NCI-H146 treated with DMSO at 0.1 percent for 48 hours (cell line): ENCODE measurements around the gene BCAN.
"Not testable (repeated sequence)": the region's sequence is repeated elsewhere in the genome, so short reads cannot be mapped to it uniquely, and the experiment has no call there.

Experiments
- DNase-seq: peaks from one replicate; lab custom pipeline; 2025; ENCODE audit not compliant: unreplicated experiment; lab: John Stamatoyannopoulos, UW

BCAN gene, protein sequence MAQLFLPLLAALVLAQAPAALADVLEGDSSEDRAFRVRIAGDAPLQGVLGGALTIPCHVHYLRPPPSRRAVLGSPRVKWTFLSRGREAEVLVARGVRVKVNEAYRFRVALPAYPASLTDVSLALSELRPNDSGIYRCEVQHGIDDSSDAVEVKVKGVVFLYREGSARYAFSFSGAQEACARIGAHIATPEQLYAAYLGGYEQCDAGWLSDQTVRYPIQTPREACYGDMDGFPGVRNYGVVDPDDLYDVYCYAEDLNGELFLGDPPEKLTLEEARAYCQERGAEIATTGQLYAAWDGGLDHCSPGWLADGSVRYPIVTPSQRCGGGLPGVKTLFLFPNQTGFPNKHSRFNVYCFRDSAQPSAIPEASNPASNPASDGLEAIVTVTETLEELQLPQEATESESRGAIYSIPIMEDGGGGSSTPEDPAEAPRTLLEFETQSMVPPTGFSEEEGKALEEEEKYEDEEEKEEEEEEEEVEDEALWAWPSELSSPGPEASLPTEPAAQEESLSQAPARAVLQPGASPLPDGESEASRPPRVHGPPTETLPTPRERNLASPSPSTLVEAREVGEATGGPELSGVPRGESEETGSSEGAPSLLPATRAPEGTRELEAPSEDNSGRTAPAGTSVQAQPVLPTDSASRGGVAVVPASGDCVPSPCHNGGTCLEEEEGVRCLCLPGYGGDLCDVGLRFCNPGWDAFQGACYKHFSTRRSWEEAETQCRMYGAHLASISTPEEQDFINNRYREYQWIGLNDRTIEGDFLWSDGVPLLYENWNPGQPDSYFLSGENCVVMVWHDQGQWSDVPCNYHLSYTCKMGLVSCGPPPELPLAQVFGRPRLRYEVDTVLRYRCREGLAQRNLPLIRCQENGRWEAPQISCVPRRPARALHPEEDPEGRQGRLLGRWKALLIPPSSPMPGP

DNA sequence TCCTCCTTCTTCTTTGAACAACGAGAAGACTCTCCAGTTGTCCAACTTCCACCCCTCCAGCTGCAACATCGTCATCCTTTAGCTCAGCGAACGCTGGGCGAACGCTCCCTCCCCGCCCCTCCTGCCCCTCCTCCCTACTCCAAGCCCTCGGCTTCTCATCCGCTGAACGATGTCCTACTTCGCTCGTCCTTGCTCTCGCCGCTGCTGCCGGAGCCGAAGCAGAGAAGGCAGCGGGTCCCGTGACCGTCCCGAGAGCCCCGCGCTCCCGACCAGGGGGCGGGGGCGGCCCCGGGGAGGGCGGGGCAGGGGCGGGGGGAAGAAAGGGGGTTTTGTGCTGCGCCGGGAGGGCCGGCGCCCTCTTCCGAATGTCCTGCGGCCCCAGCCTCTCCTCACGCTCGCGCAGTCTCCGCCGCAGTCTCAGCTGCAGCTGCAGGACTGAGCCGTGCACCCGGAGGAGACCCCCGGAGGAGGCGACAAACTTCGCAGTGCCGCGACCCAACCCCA lies at the start of gene BCAN:
Gene BCAN (plus strand): TSS at position 357 of the 504 bp plus-strand sequence. CDS start 3,938 bp downstream, outside the sequence.
- peak; percentile 45 for DNase-seq

DNA sequence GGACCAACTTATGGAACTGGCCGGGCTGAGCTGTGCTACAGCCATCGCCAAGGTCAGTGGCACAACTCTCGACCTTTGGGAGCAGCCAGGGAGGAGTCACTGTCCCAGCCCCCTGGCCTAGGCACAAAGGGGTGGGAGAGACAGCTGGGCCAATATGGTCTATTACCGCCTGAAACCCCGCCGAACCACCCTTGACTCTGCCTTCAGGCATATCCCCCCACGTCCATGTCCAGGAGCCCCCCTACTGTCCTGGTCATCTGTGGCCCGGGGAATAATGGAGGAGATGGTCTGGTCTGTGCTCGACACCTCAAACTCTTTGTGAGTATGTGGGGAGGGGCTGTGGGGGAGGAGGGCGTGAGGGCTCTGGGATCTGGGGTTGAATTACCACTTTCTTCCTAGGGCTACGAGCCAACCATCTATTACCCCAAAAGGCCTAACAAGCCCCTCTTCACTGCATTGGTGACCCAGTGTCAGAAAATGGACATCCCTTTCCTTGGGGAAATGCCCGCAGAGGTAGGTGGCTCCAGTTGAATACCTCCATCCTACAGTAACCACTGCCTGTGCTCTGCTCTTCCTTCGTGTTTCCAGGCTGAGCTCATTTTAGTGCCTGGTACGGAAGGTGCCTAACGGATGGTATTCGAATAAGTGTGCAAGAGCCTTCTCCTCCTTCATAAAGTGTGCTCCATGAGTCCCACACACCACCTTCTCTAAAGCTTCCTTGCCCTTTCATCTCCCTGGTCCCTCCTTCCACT lies 49.6 kb upstream of the BCAN start:
- DNase-seq, result no peak

DNA sequence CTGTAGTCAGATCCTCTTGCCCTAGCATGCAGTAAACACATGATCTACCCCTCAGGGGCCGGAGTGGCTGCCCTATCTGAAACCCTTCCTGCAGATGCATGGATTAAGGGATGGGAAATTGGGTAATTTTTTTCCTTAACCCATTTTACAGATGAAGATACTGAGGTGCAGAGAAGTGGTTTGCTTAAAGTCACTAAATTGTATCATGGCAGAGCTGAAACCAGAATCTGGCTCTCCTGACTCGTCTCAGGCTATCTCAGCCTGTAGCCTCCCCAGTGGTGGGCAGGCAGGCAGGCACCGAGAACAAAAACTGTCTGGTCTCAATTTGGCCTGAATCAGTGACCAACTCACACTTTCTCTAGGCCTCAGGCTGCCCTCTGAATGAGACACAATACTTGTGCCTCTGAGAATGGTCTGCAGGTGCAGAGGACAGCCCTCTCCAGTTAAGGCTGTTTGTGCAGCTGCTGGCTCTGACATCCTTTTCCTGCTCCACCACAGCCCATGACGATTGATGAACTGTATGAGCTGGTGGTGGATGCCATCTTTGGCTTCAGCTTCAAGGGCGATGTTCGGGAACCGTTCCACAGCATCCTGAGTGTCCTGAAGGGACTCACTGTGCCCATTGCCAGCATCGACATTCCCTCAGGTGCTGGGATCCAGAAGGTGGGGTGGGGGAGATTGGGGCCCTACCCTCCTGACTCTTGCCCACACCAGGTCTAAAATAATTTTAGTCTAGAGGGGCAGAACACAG lies 48.8 kb upstream of the BCAN start:
- peak; percentile 36 for DNase-seq

DNA sequence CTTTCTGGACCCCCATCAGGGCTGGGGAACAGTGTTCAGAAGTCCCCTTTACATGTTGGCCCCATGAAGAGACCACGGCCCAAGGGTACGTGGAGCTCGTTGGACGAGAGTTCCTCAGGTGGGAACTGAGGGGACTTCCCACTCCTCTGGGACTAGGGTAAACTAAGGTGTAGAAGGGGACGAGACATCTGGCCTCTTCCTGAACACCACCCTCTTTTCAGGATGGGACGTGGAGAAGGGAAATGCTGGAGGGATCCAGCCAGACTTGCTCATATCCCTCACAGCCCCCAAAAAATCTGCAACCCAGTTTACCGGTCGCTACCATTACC lies 48.3 kb upstream of the BCAN start:
- no peak for DNase-seq

DNA sequence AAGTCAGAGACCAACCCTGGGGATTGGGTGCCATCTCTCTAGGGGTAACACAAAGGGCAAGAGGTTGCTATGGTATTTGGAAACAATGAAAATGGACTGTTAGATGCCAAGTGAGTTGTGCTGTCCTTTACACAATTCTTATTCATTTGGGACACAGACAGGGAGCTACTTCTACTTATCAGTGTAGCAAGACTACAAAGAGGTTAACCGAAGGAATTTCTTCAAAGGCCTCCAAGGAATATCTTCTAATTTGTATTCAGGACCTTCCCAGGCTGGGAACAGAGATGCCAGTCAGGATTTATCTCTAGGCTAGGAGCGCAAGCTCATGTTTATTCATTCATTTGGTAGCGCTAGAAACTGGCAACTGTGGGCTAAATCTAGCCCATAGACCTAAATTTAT lies 47.7 kb upstream of the BCAN start:
- DNase-seq, result no peak

DNA sequence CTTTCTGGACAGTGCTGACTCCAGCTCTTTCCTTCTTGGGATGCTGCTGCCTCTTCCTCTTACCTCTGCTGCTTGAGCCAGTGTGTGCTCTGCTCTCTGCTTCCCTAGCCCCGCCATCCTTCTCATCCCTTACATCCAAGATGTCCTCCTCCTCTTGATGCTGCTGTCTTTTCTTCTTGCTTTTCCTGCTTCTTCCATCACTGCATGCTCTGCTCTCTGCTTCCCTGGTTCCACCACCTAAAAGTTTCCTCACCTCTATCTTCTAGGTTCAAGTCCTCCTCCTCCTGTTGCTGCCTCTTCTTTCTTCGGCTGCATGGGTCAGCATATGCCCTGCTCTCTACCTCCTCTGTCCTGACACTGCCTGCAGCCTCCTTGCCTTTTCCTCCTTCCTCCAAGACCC lies 46.9 kb upstream of the BCAN start:
- no peak for DNase-seq

DNA sequence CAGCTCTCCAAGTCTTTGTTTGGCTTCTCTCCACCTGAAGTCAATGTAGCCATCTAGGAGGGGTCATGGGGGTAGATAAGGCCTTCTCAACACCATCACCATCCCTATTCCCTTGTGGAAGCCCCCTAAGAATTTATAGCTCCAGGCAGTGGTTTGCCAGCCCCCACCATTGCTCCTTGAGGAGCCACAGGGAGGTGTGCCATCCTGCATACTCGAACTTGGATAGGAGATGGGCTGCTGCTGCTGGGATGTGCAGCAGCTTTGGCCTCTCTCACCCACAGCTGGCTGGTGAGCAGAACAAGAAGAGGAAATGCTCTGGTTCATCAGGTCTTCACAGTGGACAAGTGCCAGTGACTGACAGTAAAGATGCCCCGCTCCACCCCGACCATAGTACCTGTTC lies 45.5 kb upstream of the BCAN start:
- DNase-seq, result no peak

DNA sequence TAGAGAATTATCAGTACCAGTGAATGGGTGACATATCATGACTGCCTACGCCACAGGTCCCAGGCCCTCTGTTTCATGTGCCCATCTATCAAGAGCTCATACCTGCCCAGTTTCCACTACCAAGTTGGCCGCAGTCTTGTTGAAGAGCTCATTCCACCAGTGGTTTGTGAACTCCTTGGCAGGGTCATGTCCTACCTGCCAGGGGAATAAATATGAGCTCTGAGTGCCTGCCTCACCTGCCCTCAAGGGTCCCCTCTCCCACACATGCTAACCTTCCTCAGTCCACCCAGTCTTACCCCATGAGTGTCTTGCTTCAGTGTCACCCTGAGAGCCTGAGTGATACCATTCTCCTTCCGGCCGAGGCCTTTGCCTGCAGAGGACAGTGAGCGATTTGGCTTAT lies 43.8 kb upstream of the BCAN start:
- no peak for DNase-seq

DNA sequence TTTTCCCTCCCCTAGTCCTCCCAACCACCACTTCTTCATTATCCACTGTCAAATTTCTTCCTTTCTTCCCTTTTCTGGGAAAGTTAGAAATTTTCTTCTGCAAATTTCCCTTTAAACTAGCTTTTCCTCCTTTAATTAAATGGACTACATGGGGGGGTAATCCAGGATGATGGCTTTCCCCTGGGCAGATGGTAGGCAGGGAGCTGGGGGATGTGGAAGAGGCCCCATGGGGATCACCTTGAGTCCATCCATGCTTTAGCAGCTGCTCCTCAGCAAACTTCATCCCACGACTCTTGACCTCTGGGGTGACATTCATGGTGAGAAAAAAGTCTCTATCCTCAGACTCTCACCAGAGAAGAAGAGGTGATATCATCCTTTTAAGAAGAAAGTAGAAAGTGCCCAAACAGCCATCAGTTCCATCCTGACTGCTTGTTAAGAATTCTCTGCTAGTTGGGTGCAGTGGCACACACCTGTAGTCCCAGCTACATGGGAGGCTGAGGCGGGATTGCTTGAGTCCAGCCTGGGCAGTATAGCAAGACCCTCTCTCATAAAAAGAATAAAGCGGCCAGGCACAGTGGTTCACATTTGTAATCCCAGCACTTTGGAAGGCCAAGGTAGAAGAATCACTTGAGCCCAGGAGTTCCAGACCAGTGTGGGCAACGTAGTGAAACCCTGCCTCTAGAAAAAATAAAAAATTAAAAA lies 43.0 kb upstream of the BCAN start:
- no peak for DNase-seq

DNA sequence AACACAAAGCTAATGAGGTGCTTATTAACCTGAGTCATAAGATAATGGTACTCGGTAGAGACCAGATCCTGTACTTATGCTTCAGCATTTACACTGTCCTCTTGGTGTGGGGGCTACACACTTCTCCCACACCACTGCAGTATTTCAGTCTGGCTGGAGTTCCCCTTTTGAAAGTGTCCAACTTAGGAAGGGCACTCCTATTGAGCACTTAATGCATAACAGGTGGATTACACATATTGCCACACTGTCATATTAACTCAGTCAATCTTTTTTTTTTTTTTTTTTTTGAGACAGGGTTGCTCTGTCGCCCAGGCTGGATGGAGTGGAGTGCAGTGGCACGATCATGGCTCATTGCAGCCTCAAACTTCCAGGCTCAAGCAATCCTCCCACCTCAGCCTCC lies 42.1 kb upstream of the BCAN start:
- DNase-seq, result no peak

DNA sequence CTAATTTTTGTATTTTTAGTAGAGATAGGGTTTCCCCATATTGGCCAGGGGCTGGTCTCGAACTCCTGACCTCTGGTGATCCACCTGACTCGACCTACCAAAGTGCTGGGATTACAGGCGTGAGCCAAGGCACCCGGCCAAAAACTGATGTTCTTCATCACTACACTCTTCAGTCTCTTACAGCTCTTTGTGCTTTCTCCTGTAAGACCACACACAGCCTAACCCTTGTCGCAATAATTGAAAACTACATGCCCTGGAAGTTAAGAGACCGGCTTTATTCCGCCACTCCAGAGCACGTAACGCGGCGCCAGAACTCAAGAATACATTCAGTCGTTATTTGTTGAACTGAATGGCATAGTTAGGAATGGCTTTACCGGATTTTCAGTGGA lies 41.2 kb upstream of the BCAN start:
- no peak for DNase-seq

DNA sequence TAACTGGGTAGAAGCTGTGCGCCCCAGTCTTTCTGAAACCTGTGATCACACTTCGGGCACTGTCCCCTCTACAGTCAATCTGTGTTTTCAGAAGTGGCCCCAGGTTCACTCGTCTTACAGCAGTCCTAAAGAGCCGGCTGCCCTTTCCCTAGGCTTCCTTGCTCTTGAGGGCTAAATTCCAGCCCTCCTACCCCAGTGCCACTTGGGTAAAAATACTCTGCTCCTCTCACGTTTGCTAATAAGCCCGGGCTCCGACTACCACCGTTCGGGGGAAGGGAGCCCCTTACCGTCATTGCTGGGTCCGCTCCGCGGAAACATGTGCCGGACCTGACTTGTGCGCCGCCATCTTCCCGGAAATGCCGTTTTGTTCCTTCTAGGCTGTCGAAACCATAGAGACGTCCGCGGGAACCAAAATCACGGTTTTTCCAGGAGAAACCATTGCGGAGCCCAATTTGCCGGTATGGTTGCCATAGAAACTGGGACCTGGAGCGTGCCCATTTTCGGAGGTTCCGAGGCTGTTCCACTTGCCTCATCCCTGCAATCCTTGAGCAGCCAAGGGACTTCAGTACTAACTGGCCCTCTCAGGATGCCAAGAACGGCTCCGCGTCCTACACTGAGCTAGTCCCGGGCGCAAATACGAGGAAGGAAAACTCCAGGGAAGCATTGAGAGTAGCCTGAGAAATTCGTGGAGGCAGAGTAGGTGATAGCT lies 40.6 kb upstream of the BCAN start, which contains the start of gene GPATCH4:
Gene GPATCH4 (minus strand): TSS at position 358 of the 709 bp plus-strand sequence.
- peak; percentile 77 for DNase-seq

DNA sequence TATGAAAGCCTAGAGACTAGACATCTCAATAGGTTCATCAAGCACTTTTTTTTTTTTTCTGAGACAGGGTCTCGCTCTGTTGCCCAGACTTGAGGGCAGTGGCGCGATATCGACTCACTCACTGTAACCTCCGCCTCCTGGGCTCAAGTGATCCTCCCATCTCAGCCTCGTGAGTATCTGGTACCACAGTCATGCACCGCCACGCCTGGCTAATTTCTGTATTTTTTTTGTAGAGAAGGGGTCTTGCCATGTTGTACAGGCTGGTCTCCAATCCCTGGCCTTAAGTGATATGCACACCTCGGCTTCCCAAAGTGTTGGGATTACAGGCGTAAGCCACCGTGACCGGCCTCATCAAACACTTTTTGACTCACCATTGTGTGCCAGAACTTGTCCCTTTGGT lies 40.0 kb upstream of the BCAN start:
- DNase-seq, result no peak

DNA sequence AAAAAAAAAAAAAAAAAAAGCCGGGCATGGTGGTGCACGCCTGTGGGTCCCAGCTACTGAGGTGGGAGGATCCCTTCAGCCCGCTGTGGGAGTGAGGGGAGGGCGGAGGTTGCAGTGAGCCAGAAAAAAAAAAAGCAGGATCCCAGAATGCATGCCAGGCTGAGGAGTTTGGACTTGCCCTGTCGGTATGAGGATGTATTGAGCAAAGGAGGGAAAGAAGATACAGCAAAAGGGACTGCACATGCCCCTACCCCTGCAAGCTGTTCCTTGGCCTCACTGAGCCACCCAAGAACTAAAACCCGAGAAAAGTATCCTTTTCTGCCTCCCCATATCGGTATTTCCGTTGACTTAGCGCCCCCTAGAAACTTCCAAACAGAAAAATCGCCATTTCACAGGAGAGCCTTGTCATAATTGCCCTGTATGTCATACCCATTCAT lies 39.3 kb upstream of the BCAN start:
- DNase-seq, result no peak

DNA sequence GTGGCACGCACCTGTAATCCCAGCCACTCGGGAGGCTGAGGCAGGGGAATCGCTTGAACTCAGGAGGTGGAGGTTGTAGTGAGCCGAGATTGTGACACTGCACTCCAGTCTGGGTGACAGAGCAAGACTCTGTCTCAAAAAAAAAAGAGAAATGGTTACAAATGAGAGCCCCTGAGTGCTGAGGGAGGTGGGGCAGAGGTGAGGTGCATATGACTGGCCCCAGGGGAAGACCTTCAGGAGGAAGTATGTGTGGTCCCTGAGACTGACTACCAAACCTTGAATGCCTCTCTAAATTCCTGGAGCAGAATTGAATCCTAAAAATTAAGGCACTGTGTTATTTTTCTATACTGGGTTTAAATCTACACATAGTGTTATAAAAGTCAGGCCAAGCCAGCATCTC lies 34.6 kb upstream of the BCAN start:
- not testable (repeated sequence) for DNase-seq

DNA sequence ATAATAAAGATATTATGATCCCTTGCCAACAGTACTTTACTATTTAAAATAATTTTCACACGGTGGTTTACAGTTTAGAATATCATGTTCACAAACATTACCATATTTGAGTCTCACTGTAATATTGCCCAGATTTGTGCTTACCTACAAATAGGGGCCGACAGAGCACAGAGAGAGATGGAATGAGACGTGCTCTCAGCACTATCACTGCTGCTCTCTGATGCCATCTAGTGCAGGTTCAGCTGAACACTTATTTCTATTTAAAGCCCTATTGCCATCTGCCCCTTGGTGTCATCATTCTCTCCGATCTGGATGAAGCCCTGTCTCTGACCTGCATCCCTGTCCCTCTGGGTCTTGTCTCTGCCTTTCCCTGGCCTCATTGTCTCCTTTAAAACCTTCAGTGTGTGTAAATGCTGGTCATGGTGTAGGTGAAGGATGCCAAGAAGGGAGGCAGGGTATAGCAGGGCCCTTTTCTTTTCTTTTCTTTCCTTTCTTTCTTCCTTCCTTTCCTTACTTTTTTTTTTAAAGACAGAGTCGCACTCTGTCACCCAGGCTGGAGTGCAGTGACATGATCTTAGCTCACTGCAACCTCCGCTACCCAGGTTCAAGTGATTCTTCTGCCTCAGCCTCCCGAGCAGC lies 33.8 kb upstream of the BCAN start:
- peak; percentile 74 for DNase-seq

DNA sequence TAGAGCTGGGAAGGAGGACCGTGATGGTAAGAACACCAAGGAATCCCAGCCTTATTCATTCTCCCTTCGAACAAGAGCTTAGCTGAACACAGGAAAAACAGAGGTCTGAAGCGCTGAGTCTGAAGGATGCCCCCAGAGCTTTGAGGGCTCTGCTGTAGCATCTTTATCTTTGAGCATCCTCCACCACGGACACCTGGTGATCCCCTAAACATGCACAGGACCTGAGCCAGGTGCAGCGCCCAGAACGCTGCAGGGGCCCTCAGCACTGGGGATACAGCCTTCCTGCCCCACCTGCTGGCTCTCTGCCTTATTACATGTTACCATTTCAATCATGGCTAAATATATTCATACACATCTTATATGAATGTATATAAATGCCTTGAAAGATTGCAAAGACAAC lies 32.9 kb upstream of the BCAN start:
- peak; percentile 40 for DNase-seq

DNA sequence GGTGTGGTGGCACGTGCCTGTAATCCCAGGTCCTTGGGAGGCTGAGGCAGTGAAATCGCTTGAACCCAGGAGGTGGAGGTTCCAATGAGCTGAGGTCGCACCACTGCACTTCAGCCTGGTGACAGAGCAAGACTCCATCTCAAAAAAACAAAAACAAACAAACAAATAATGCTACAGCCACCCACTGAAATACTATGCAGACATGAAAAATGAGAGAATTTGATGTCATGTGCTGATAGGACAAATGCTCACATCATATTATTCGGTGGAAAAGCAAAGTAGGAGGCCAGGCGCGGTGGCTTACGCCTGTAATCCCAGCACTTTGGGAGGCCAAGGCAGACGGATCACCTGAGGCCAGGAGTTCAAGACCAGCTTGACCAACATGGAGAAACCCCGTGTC lies 31.8 kb upstream of the BCAN start:
- not testable (repeated sequence) for DNase-seq

DNA sequence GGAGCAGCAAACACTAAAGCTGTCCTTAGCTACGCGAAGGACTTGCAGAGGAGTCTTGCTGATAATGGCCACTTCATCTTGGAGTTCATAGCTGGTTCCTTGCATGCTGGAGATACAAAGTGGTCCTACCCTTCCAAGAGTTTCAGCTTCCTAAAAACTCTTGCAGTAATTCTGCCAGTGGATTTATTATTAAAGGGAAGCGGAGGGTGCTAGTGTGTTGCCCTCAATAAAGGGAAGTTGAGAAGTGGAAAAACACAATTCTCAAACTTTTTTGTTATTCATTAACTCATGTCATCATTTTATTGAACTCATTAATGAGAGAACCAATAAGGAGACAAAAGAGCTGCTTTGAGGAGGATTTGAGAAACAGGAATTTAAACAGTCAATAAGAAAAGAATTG lies 29.3 kb upstream of the BCAN start:
- no peak for DNase-seq
